GM12878 (cell line): ENCODE data around the gene GSK3A. TPM values are rescaled to one million over a fixed set of nuclear protein-coding genes. Genes with fewer than 3 reads are reported as not detected.

Experiments
- CREB1 ChIP-seq: IDR thresholded peaks from 2 replicates; pipeline ENCODE4 v1.6.1; 2012; ENCODE audit warnings: low read depth, mild to moderate bottlenecking, inconsistent platforms
- EED ChIP-seq: sonication (generic); IDR thresholded peaks from 2 replicates; pipeline ENCODE4 v1.6.1; 2016; ENCODE audit warnings: antibody characterized with exemption, low read depth
- EP300 ChIP-seq, 2 experiments: fragments of 150-350 bp in 1 of 2; IDR thresholded peaks; 2 replicates each; pipeline ENCODE4 v1.6.1; 2011 to 2012; ENCODE audit warnings: low read depth in 2 of 2, low read length in 2 of 2, borderline replicate concordance in 1 of 2, improper control_type of control experiment in 1 of 2, inconsistent platforms in 1 of 2; ENCODE audit not compliant: control insufficient read depth in 1 of 2
- ESRRA ChIP-seq: IDR thresholded peaks from 2 replicates; pipeline ENCODE4 v1.6.1; 2012; ENCODE audit warnings: mild to moderate bottlenecking, low read length, improper control_type of control experiment
- ETV6 ChIP-seq, 2 experiments: fragments of 450-650 bp in 1 of 2; IDR thresholded peaks in 1 of 2; conservative IDR thresholded peaks in 1 of 2; 2 replicates each; pipeline ENCODE4 v1.6.1; 2014; ENCODE audit warnings: antibody characterized with exemption in 1 of 2, borderline replicate concordance in 1 of 2, low read depth in 1 of 2, mild to moderate bottlenecking in 1 of 2, moderate library complexity in 1 of 2
- HDGF ChIP-seq: fragments of 450-650 bp; IDR thresholded peaks from 2 replicates; pipeline ENCODE4 v1.6.1; 2016; ENCODE audit warnings: antibody characterized with exemption
- LARP7 ChIP-seq: fragments of 450-650 bp; IDR thresholded peaks from 2 replicates; pipeline ENCODE4 v1.6.1; 2017; ENCODE audit warnings: mild to moderate bottlenecking
- RAD21 ChIP-seq: IDR thresholded peaks from 2 replicates; pipeline ENCODE4 v1.6.1; 2011; ENCODE audit warnings: mild to moderate bottlenecking, low read depth, low read length, moderate library complexity; ENCODE audit not compliant: insufficient read depth
- SRF ChIP-seq, 2 experiments: IDR thresholded peaks; 2 replicates each; pipeline ENCODE4 v1.6.1; 2011; ENCODE audit warnings: low read depth in 2 of 2, low read length in 2 of 2, mild to moderate bottlenecking in 1 of 2, moderate library complexity in 1 of 2
- STAT3 ChIP-seq: IDR thresholded peaks from 2 replicates; pipeline ENCODE4 v1.6.1; 2011; ENCODE audit warnings: low read depth, low read length, improper control_type of control experiment
- TCF7 ChIP-seq: IDR thresholded peaks from 2 replicates; pipeline ENCODE4 v1.6.1; 2014; ENCODE audit warnings: antibody characterized with exemption, borderline replicate concordance
- ZBED1 ChIP-seq: IDR thresholded peaks from 2 replicates; pipeline ENCODE4 v1.6.1; 2016; ENCODE audit warnings: borderline replicate concordance
- ZZZ3 ChIP-seq: IDR thresholded peaks from 2 replicates; pipeline ENCODE4 v1.6.1; 2011; ENCODE audit warnings: low read depth; ENCODE audit not compliant: control insufficient read depth, insufficient read length
- polyA plus RNA-seq, 11 experiments: library from polyadenylated mRNA; depleted of rRNA in 4 of 11; unstranded in 6 of 11; stranded (reverse) in 5 of 11; fragments of >200 nt; fragmentation: Nextera tagmentation in 4 of 11; fragmentation: Illumina TruSeq in 1 of 11; extraction: Ambion mirVana in 4 of 11; extraction: Trizol in 1 of 11; gene quantifications; 1 replicate in 1 of 11; 2 replicates in 10 of 11; pipeline versions ENCODE4 v1.2.1 to v1.2.3, GENCODE V29; 2011 to 2016; ENCODE audit warnings: inconsistent platforms in 2 of 11, missing spikeins in 2 of 11, low read depth in 1 of 11
- total RNA-seq, 4 experiments: library from RNA; depleted of rRNA in 3 of 4; stranded (reverse); fragments of >200 nt in 3 of 4; fragmentation: Illumina TruSeq in 1 of 4; extraction: Trizol in 1 of 4; gene quantifications; 2 replicates each; pipeline versions ENCODE4 v1.2.1 to v1.2.3, GENCODE V29; 2013 to 2021
- TF ChIP-seq, protein P1 (sequence below): fragments of 450-650 bp; conservative IDR thresholded peaks from 2 replicates; pipeline ENCODE4 v1.6.1; 2017; ENCODE audit warnings: mild to moderate bottlenecking, moderate library complexity
- TF ChIP-seq, protein P2 (sequence below): fragments of 450-650 bp; IDR thresholded peaks from 2 replicates; pipeline ENCODE4 v1.6.1; 2016; ENCODE audit warnings: mild to moderate bottlenecking
- TF ChIP-seq, protein P3 (sequence below): fragments of 150-350 bp; IDR thresholded peaks from 2 replicates; pipeline ENCODE4 v1.6.1; 2014; ENCODE audit warnings: mild to moderate bottlenecking, low read depth, low read length
- TF ChIP-seq, protein P4 (sequence below): IDR thresholded peaks from 2 replicates; pipeline ENCODE4 v1.6.1; 2011; ENCODE audit warnings: low read depth, mild to moderate bottlenecking, low read length, moderate library complexity, borderline replicate concordance; ENCODE audit errors: extremely low read depth
- TF ChIP-seq, protein P5 (sequence below): fragments of 450-650 bp; IDR thresholded peaks from 2 replicates; pipeline ENCODE4 v1.6.1; 2016; ENCODE audit warnings: mild to moderate bottlenecking, moderate library complexity, borderline replicate concordance

Gene GSK3A
- total and polyA plus RNA-seq, 10 of the 15 experiments (the other 5 are each of a cell fraction or from before 2014, with no cell fraction given): 1.00 to 47.9 (median 15.2) TPM

DNA sequence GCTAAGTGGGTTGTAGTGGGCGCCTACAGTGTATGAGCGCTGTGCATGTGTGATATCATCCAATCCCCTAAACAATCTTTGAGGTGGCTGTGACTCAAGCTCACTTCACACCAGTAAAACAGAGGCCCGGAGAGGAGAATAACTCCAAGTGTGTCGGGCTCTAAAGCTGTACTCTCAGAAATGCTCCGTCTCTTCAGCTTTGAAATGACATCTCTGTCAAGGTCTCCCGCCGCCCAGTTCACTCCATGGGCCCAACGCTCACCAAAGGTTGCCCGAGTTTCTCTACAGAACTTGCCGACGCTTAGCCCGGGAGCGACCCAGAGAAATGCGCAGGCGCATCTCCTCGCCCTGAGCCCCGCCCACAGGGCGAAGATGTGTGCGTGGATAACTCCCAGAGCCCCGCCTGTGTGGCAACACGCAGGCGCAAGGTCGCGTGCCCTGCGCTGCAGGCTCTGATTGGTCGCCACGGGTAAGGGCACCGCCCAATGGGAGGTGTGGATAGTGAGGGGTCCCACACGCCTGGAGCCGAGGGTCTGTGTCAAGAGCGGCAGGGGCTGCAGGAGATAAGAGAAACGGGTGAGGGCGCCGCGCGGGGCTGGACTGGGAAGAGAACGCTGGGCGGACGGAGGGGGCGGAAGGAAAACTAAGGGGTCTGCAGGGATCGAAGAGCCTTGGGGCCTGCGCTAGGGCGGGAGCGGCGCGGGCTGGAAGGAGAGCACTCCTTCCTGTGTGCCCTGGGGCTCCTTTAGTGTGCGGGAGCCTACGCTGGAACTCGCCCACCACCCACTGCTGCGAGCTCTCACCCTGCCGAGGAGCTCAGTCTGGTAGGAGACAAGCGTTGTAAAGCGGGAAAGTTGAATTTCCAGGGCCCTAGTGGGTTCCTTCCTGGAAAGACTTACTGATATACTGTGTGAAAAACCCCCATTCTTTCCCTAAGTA lies 22.3 kb downstream of the GSK3A start, which contains the start of gene ZNF526 (continued):
- TF ChIP-seq, protein P1, sequence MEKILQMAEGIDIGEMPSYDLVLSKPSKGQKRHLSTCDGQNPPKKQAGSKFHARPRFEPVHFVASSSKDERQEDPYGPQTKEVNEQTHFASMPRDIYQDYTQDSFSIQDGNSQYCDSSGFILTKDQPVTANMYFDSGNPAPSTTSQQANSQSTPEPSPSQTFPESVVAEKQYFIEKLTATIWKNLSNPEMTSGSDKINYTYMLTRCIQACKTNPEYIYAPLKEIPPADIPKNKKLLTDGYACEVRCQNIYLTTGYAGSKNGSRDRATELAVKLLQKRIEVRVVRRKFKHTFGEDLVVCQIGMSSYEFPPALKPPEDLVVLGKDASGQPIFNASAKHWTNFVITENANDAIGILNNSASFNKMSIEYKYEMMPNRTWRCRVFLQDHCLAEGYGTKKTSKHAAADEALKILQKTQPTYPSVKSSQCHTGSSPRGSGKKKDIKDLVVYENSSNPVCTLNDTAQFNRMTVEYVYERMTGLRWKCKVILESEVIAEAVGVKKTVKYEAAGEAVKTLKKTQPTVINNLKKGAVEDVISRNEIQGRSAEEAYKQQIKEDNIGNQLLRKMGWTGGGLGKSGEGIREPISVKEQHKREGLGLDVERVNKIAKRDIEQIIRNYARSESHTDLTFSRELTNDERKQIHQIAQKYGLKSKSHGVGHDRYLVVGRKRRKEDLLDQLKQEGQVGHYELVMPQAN: peak; percentile 77
- TF ChIP-seq CREB1: peak; percentile 41
- no peak for TF ChIP-seq STAT3
- peak; percentile 45; the same call in 1 of the 2 replicates for TF ChIP-seq LARP7
- TF ChIP-seq ESRRA: no peak
- no peak for TF ChIP-seq ZZZ3
- TF ChIP-seq RAD21: no peak
- TF ChIP-seq ZBED1: no peak
- TF ChIP-seq, protein P2, sequence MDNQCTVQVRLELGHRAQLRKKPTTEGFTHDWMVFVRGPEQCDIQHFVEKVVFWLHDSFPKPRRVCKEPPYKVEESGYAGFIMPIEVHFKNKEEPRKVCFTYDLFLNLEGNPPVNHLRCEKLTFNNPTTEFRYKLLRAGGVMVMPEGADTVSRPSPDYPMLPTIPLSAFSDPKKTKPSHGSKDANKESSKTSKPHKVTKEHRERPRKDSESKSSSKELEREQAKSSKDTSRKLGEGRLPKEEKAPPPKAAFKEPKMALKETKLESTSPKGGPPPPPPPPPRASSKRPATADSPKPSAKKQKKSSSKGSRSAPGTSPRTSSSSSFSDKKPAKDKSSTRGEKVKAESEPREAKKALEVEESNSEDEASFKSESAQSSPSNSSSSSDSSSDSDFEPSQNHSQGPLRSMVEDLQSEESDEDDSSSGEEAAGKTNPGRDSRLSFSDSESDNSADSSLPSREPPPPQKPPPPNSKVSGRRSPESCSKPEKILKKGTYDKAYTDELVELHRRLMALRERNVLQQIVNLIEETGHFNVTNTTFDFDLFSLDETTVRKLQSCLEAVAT: peak; percentile 53; the same call in 1 of the 2 replicates
- TF ChIP-seq EP300 (IDR thresholded peaks at IDR 0.05; ENCODE audit: borderline replicate concordance in 1 of 2, control insufficient read depth in 1 of 2, low read depth in 2 of 2, low read length in 2 of 2): no peak
- TF ChIP-seq TCF7: no peak
- no peak for TF ChIP-seq EED
- TF ChIP-seq SRF (IDR thresholded peaks at IDR 0.05; ENCODE audit: low read depth in 2 of 2, low read length in 2 of 2): no peak
- TF ChIP-seq HDGF: peak; percentile 53; the same call in 1 of the 2 replicates
- TF ChIP-seq ETV6 (conservative IDR thresholded peaks at IDR 0.05 in 1 of 2, IDR thresholded peaks at IDR 0.05 in 1 of 2; ENCODE audit: borderline replicate concordance in 1 of 2, low read depth in 1 of 2): no peak
- TF ChIP-seq, protein P3, sequence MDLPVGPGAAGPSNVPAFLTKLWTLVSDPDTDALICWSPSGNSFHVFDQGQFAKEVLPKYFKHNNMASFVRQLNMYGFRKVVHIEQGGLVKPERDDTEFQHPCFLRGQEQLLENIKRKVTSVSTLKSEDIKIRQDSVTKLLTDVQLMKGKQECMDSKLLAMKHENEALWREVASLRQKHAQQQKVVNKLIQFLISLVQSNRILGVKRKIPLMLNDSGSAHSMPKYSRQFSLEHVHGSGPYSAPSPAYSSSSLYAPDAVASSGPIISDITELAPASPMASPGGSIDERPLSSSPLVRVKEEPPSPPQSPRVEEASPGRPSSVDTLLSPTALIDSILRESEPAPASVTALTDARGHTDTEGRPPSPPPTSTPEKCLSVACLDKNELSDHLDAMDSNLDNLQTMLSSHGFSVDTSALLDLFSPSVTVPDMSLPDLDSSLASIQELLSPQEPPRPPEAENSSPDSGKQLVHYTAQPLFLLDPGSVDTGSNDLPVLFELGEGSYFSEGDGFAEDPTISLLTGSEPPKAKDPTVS: no peak
- TF ChIP-seq, protein P4, sequence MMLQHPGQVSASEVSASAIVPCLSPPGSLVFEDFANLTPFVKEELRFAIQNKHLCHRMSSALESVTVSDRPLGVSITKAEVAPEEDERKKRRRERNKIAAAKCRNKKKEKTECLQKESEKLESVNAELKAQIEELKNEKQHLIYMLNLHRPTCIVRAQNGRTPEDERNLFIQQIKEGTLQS: peak; percentile 77; the same call in 1 of the 2 replicates
- TF ChIP-seq, protein P5, sequence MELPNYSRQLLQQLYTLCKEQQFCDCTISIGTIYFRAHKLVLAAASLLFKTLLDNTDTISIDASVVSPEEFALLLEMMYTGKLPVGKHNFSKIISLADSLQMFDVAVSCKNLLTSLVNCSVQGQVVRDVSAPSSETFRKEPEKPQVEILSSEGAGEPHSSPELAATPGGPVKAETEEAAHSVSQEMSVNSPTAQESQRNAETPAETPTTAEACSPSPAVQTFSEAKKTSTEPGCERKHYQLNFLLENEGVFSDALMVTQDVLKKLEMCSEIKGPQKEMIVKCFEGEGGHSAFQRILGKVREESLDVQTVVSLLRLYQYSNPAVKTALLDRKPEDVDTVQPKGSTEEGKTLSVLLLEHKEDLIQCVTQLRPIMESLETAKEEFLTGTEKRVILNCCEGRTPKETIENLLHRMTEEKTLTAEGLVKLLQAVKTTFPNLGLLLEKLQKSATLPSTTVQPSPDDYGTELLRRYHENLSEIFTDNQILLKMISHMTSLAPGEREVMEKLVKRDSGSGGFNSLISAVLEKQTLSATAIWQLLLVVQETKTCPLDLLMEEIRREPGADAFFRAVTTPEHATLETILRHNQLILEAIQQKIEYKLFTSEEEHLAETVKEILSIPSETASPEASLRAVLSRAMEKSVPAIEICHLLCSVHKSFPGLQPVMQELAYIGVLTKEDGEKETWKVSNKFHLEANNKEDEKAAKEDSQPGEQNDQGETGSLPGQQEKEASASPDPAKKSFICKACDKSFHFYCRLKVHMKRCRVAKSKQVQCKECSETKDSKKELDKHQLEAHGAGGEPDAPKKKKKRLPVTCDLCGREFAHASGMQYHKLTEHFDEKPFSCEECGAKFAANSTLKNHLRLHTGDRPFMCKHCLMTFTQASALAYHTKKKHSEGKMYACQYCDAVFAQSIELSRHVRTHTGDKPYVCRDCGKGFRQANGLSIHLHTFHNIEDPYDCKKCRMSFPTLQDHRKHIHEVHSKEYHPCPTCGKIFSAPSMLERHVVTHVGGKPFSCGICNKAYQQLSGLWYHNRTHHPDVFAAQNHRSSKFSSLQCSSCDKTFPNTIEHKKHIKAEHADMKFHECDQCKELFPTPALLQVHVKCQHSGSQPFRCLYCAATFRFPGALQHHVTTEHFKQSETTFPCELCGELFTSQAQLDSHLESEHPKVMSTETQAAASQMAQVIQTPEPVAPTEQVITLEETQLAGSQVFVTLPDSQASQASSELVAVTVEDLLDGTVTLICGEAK: no peak
